GM18861 (cell line): ENCODE data around the gene TUBB2B.
"Not testable (repeated sequence)": the region's sequence is repeated elsewhere in the genome, so short reads cannot be mapped to it uniquely, and the experiment has no call there.

ENCODE experiments used
- ATAC-seq: cut with Tn5 transposase; IDR thresholded peaks from one replicate; pipeline ENCODE4 v1.9.1; 2021; ENCODE audit not compliant: unreplicated experiment

Gene TUBB2B

DNA sequence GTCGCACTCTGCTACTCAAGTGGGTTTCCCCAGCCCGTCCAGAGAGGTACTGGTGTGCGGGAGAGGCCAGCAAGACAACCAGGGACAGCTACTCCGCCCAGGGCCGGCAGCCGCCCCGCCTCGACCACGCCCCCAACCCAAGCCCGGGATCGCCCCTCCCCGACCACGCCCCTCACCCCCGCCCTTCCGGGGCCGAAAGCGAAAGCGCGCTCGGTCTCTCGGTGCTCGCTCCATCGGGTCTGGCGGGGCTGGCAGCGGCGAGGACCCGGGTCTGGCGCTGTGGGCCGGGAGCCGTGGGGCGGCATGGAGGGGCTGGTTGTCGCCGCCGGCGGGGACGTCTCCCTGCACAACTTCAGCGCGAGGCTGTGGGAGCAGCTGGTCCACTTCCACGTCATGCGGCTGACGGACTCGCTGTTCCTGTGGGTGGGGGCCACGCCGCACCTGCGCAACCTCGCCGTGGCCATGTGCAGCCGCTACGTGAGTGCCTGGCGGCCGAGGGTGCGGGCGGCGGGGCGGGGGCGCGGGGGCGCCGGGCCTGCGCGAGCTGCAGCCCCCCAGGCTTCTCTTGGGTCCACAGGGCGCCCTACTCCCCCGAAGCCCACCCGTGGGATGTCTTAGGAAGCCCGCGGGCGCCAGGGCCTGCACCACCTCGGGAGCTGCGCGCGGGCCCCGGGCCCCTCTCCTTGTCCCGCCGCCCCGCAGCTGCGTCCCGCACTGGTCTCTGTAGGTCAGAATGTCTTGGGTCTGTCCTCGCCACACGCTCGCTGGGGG lies 31.5 kb upstream of the TUBB2B start, which contains the start of gene PSMG4:
TSS of gene PSMG4 (plus strand) at position 228 of the 771 bp plus-strand sequence. CDS start at position 304, 76 bp downstream.
- peak; percentile 58 for ATAC-seq

DNA sequence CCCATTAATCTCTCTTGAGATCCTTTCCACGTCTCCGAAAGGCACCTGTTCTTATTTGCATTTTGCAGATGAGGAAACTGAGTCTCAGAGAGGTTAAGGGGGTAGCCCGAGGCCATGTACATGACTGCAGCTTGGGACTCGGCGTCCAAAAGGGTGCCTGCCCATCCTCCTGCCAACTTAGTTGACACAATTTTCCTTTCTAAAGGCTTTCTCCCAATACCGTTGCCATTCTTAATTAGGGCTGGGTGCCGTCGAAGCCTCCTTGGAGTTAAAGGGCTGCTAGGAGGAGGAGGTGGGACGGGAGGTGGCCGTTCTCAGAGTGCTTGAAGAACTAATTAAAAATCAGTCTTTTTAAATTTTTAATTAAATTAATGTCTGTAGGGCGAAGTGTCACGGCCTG lies 30.7 kb upstream of the TUBB2B start:
- no peak for ATAC-seq

DNA sequence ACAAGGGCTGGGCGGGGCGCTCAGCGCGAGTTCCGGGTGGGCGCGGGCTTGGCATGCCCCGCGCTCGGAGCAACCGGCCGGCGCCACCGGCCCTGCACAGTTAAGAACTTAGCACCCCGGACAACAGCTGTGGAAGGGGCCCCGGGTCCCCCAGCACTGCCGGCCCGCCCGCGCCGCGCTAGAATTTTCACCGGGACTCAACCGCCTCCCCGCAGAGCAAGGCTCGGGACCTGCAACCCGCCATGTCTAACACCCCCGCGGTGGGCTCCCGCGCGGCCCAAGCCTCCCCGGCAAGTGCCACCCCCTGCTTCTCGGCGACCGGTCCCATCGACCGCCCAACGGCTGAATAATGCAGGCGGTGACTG lies 26.1 kb upstream of the TUBB2B start:
- ATAC-seq, result no peak

DNA sequence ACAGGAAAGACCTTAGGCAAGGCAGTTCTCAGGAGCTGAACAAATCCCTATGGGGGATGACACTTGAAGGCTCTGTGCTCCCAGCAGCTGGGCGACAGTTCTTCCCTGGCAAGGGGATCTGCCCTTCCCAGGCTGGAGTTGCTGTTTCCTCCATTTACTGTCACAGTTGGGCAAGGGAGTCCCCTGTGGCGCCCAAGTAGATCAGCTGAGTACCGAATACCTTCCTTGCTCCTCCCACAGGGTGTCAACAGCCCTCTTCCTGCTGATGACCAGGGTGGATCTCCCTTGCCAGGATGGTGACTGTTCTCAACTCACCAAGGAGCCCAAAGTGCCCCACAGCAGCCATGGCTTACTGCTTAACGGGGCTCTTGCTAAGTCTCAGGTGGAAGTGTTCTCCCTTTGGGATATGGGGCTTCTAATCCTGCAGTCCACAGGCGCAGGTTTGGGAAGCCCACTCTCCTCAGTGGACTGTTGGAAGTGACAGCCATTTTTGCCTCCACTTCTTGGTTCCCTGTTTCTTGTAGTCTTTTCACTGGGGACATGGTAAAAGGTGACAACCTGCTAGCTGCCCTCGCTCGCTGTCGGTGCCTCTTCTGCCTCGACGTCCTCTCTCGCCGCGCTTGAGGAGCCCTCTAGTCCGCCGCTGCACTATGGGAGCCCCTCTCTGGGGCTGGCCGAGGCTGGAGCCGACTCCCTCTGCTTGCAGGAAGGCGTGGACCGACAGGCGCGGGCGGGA lies 25.6 kb upstream of the TUBB2B start:
- no peak for ATAC-seq

DNA sequence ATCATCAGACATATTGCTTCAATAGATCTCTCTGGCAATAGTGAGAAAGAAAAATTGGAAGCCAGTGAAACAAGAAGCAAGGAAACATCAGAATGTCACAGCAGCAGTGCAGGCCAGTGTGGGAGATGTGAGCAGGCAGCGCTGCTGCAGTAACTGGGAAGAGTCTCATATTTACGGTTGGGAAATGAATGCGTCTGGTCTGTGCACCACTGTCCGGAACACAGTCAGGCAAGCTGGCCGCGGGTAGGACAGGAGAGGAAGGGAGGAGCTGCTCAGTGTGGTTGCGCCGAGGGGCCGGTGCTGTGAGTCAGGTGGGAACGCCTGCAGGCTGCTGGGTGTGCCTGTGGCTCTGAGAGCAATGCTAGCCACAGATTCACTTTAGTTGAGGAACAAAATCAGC lies 24.9 kb upstream of the TUBB2B start:
- no peak for ATAC-seq

DNA sequence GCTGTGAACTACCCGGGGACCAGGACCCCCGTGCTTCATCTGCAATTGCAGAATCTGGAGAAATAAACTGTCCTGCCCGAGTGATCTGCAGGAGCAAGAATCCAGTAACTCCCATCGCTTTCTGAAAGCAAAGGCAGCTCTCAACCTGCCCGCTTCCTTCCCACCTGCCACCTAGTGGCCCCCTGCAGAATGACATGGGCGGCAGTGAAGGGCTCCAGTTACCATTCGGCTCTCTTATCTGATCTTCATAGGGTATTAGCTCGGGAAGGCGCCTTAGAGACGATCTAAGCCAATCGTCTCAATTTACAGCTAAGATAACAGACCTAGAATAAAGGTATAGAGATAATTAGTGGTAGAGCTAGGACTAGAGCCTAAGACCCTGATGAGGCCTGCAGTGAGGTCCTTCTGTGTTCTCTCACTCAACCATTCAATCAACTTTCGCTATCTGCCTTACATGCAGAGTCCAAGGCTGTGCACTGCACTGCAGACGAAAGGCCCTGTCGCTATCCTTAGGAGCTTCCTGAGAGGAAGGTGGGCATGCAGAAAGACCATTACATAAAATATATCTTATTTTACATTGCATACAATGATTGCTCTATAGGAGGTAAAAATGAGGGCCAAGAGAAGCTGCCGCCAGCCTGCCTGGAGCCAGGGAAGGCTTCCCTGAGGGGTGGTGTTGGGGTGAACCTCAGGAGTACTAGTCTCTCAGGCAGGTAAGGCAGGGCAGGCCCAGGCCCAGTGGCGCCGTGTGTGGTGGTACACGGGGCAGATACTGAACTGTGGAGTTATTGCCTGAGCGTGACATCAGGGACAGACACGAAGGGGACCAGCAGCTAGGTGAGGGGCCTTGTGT lies 24.2 kb upstream of the TUBB2B start:
- no peak for ATAC-seq

DNA sequence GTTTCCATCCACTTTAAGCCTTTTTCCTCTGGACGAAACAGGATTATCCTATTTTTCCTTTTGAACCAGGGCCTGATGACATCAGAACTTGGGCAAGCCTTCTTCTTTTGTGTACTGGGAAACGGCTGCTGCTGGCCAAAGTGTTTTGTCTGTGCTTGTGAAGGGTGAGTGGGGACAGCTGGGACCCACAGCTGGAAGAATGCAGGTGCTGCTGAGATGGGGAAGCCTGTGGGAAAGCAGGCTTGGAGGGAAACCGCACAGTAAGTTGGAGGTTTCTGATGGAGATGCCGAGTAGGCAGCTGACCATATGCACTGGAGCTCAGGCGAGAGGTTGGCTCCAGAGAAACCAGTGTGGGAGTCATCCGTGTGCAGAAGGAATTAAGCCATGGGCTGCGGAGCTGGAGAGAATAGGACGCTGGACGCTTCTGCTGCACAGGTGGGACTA lies 22.8 kb upstream of the TUBB2B start:
- no peak for ATAC-seq

DNA sequence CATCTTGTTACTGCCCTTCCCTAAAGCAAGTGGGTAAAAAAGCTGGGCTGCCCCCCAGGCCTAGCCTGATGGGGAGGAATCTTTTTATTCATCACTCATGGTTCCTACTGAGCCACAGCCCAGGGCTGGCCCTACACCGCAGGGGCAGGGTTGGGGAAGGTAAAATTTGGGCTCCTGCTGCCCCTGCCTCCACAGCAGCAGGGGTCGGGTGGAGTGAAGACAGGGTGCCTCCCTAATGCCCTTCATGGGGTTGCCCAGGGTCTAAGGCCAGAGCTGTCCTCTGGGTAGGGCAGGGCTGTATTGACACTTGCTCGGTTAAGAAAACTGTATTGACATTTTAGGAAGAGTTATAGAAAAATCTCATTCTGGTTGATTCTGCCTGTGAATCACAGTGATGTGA lies 22.4 kb upstream of the TUBB2B start:
- ATAC-seq, result no peak

DNA sequence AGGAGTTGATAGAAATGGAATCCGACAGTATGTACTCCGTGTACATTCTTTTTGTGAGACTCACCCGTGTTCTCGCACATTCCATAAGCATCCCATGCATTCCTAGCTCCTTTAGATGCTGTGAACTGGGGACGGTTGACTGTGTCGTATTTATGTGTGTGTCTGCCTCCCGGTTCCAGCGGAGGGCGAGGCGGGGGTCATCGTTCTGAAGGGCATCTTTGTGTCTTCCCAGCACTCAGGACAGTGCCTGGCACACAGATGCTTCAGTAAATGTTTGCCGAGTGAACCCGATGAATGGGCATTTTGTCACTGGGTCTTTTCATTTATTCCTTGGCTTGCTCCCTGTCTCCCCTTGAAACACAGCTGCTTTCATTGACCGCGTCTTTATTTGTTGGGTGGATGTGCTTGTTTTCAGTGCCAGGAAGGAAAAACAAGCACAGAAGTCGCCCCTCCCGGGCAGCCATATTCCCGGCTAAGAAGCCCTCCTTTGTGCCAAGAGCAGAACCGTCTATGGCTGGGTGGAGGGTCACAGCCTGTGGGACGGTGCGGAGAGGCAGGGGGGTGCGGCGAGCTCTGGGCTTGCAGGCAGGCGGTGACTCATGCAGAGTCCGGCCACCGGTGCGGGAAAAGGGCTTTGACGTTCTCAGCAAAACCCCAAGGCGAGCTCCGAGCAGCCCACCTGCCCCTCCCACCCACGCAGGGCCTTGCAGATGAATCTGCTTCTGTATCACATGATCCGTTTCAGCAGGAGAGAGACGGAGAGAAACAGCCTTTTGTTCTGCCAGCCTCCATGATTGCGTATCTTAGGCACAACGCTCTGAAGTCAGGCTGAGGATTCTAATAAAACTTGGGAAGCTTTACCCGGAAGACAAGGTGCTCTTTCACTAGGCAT lies 20.0 kb upstream of the TUBB2B start:
- no peak for ATAC-seq

DNA sequence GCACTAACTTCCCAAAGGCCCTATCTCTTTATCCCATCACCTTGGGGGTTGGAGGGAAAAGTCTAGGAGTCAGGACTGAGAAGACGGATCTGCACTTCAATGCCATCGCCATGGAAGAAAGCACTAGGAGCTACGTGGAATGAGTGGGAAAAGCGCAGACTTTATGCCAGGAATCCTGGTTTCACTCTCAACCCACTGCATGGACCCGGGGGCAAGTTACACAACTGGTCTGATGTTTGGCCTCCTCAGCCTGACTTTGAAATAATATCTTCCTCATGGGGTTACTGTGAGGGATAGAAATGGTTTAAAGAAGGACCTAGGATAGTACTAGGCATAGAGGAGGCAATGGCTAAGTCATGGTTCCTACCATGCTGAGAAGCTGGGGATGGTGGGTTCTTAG lies 17.8 kb upstream of the TUBB2B start:
- no peak for ATAC-seq

DNA sequence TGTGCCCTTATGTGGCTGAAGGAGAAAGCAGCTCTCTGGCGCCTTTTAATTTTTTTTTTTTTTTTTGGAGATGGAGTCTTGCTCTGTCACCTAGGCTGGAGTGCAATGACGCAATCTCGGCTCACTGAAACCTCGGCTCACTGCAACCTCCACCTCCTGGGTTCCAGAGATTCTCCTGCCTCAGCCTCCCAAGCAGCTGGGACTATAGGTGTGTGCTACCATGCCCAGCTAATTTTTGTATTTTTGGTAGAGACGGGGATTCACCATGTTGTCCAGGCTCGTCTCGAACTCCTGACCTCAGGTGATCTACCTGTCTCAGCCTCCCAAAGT lies 17.3 kb upstream of the TUBB2B start:
- ATAC-seq, result not testable (repeated sequence)

DNA sequence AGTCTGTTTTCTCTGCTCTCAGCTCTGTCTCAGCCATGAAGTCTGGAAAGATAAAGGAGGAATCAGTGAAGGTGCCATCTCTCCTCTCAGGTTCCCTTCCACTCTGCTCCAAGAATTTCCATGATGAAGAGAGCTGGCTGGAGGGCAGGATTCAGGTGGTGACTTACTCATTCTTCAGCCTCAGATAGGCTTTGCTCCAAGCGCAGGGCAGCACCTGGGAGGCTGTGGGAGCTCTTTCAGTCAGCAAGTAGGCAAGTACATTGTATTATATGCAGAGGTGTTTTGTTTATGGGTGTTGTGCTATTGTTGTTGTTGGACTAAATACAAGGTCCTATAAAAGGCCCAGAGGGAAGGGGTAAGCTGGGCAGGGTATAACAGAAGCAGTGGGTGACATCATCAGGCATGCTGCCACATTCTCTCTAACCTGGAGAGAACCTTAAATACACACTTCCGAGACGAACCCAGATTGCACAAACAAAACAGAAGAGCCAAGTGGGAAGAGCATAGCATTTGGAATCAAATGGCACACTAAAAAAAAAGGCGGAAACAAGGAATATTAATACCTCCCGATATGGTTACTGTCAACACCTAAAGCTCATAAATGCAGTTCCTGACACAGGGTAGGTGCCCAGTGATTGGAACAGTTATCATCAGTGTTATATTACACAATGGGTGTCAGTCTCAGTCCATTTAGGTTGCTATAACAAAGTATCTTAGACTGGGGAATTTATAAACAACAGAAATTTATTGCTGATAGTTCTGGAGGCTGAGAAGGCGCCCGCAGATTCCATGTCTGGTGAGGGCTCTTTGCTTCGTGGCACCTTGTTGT lies 16.8 kb upstream of the TUBB2B start:
- ATAC-seq, result no peak

DNA sequence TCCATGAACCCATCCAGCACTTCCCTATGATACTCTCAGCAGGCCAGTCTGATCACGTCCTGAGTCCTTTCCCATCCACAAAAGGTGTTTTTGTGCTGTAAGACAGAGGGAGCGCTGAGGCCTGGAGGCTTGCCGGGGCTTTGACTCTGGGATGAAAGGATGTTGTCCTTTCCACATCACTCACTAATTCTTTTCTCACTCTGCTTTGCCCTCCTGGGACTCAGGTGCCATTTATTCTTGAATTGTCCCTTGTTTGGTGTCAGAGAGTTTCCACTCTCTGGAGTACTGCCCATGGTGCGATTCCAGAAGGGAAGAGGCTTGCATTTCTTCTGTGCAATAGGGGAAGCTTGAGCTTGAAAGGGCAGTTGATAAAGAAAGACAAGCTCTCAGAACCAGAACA lies 15.3 kb upstream of the TUBB2B start:
- ATAC-seq, result no peak

DNA sequence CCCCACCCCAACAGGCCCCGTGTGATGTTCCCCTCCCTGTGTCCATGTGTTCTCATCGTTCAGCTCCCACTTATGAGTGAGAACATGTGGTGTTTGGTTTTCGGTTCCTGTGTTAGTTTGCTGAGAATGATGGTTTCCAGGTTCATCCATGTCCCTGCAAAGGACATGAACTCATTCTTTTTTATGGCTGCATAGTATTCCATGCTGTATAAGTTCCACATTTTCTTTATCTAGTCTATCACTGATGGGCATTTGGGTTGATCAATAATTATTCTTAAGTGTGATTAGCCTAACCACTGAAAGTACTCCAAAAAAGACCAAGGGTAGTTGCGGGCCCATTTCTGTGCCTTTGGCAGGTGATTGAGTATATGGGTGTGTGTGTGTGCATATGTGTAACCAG lies 14.3 kb upstream of the TUBB2B start:
- ATAC-seq, result not testable (repeated sequence)

DNA sequence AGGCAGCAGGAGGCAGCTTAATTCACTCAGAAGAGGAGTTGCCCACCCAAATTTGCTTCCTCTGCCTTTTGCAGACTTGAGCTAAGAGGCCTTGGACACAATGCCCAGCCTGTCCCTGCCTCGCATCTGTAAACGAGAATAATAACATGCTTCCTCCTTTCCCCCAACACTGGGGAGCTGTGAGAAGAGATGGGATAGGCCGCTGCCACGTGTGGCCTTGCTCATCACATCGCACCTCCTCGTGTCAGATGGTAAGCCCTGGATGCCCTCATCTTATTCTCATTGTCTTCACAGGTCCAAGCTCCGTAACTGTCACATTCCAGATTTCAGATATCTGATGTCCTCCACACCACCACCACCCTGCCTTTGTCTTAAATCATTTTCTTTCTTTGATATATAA lies 13.1 kb upstream of the TUBB2B start:
- no peak for ATAC-seq

DNA sequence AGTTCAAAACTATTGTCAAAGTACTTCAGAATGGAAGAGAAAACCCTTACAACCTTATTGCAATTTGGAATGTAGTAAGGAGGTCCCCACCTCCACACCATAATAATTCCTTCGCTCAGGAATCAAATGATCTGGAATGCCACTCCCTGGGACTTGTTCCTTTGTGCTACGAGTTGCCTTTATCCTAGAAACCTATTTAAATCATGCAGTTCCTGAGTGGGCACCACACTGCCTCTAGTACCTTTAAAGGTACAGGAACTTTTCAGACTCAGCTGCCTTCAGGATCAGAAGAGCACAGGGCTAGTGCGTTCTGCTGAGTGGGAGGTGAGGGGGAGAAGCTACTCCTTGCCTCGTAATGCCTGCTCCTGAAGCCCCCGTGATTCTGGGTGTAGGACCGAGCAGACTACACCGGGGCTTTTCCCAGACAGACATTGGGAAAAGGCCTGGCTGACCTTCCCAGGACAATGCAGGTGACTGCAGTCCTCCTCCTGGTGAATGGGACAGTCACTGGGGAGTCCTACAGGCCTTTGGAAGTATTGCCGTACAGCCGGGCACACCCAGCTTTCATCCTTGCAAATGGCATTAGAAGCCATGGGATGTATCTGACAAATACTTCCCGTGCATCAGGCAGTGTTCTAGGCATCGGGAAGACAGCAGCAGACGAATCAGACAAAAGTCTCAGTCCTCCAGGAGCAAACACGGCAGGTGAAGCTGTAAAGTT lies 11.8 kb upstream of the TUBB2B start:
- no peak for ATAC-seq

DNA sequence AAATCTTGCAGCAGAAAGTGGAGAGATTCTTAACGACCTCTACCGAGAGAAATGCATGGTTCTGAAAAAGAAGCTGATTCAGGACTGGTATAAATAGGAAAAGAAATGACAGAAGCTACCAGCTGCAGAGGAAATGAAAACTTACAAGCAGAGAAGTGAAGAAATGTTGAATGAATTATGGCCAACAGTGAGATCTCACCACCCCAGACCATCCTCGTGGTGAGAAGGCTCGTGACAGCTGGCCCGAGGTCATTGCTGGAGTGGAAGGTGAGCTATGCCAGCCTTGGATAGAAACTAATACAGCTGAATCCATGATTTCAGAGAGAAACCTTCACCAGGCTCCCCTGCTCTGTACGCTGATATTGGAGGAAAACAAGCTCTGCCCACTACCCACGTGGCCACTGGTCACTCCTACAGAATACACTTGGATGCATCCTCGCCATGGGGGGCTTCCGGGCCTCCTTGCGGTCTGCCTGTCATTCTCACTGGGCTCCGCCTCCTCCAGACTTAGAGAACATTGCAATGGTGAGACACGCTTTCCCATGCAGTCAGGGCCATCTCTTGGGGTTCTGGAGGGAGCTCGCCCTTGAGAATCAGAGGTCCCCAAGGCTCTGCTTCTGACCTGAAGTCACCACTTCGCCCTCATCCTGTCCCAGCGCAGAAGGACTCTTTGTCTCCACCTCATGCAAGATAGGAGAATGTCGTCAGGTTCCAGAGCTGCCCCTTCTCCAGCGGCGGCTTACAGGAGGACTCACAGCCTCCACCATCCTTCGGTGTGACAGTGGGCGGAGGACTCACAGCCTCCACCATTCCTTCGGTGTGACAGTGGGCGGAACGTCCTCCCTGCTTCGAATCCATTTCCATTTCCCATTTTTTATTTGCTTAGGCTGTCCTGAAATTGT lies 10.6 kb upstream of the TUBB2B start:
- ATAC-seq, result no peak

DNA sequence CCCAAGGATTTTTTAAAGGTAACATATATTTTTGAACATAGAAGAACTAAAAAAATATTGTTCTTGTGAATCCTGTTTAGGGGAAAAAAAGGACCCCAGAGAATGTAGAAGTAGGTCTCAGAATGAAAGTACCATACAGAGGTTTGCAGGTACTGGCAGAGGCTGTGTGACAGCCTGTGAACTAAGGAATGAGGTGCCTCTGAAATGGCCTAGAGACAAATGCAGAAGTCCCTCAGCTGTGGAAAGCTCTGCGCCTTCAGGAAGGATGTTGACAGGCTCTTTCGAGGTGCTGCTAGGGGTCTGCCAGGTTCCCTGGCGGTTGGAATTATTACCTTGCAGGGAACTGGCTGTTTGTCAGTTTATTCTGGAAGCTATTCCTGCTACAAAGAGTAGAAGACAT lies 8.6 kb upstream of the TUBB2B start:
- ATAC-seq, result no peak
